Stimulated activated CD8-positive, alpha-beta memory T cell treated with anti-CD3 and anti-CD28 coated beads, Interleukin-12 subunit alpha, Interleukin-12 subunit beta, amount 100 ng/mL, for 4 hours (primary cell): ENCODE results near the gene GRM4.
A peak's percentile ranks its signal among the peaks of the same experiment; 100 is the strongest.
"Not testable (repeated sequence)": the region's sequence is repeated elsewhere in the genome, so short reads cannot be mapped to it uniquely, and the experiment has no call there.

Experiments
- DNase-seq: peaks from one replicate; pipeline ENCODE4 v3.0.0-alpha.2; 2020; ENCODE audit warnings: low read depth

Gene GRM4

DNA sequence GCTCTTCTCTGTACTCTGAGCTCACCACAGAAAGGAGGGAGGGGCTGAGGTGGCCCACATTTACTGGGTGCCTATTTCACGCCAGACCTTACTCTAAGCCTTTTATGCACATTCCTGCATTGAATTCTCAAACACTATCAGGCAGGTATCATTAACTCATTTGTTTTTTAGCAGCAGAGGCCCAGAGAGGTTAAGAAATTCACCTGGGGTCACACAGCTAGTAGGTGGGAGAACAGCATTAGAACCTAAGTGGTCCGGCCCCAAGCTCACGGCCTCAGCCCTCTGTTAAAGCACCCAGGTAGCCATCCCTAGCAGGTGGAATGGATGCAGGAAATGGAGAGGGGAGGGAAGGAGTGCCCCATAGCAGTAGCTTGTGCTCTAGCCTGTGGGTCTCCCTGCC is 84.5 kb downstream of the GRM4 start:
- no peak for DNase-seq

DNA sequence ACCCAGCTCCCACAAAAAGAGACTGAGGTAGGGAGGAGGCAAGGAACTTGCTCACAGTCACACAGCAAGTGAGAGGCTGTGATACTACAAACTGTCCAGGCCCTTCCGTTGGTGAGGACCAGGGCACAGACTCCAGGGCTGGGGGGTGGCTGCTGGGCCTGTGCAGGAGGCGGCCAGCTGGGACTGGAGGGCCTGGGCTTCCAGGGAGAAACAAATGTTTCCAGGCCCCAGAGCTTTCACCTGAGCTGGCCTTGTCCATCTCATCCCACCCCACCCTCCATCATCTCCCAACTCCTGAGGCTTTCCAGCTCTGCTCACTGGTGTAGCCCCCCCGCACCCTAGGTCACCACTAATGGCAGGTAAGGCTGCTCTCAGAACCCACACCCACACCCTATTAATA is 86.0 kb downstream of the GRM4 start:
- no peak for DNase-seq

DNA sequence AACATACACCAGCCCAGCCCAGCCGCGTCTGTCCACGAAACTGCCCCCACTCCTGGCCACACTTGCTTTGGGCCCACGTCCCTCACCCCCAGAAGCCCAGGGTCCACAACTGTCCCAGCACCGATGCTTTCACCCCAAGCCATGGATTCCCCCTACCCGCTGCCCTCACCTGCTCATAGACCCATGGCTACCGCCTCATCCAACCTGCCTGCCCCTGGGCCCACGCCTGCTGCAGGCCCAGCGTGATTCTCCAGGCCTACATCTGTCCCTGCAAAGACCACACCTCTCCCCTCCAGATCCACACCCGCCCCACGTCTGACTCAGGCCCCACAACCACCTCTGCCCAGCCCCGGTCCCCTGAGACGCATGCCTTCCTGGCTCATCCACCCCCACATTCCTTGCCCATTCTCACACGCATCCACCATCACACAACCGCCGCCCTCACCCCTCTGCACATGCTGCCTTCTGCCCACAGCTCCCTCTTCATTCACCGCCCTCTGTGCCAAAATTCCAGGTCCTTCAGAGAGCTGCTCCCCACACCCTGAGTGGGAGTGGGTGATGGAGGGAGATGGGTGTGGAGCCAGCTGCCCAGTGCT is 86.7 kb downstream of the GRM4 start:
- DNase-seq = no peak

DNA sequence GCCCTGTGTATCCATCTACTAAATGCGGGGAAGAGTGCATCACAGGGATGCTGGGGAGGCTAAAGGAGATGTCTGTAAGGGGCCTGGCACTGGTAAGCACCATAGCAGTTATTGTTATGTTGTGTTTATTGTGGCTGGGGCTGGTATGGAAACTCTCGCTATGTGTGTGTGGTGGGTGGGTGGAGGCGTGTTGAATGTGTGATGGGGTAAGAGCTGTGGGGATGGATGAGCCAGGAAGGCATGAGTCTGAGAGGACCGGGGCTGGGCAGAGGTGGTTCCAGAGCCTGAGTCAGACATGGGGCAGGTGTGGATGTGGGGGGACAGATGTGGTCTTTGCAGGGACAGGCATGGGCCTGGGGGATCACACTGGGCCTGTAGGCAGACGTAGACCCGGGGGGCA is 88.1 kb downstream of the GRM4 start:
- DNase-seq = no peak

DNA sequence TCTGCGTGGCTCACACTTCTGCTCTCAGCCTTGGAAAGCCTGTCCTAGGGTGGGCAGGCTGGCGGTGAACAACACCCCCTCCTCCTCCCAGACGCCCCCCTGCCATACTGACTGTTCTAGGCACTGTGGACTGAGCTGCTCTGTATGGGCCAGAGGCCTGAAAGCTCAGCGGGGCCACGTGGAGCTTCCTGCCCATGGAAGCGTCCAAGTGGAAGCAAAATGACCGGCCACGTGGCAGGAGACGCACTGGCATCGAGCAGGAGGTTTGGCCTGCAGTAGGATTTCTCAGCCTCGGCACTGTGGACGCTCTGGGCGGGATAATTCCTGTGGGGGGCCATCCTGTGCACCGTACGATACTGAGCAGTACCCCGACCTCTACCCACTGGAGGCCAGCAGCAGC is 88.7 kb downstream of the GRM4 start:
- no peak for DNase-seq

DNA sequence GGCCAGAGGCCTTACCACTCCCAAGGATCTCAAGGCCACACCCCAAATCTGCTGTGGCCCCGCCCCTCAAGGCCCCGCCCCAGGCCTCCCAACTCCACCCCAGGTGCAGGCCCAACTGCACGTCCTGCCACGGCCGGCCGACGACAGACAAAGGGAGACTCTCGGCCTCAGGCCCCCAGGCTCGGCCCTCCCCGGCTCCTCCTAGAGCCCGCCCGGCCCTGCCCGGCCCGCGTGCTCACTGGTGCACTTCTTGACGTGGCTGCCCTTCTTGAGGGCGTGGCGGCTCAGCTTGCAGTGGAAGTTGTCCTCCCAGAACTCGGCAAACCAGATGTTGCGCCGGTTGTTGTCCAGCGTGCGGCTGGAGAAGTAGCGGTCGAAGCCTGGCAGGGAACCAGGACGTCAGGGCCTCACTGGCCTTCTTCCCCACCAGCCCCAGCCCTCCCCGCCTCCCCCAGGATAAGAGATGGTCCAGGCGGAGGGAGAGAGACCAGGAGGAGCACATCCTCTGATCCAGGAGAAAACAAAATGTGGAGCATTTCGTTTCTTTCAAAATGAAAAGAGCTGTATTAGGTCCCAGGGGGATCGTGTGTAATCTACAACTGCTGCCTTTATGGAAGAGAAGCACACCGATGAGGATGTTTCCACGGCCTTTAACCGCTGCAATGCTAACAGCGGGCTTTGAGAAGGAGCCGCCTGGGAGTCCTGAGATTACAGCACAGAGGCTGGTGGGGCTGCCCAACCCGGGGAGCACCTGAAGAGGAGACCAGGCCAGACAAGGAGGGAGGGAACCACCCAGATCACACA is 89.4 kb downstream of the GRM4 start:
- no peak for DNase-seq

DNA sequence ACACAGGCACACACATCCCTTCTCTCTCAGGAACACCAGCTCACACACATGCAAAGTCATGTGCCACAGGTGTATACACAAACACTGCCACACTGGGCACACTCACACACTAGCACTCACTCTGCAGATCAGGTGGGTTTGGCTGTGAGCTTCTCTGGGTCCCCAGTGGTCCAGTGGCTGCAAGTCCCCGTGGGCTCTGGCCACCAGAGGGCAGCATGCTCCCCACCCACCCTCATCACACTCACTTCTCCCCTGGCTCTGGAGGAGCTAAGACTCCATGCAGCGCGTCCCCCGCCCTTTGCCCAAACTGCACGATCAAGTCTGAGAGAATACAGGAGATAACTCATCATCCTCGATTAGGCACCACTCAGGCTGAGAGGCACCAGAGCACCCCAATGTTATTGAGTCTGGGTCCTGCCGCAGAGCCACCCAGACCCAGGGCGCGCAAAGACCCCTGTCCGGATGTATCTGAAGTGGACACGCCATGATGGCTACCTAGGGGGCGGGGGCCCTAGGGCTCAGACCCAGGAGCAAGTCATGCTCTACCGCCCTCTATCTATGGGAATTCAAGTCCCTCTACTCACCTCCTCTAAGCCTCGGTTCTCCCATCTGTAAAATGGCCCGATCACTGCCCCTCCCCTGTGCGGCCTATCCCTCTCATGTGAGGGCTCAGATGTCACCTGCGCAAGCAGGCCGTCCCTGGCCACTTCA is 90.5 kb downstream of the GRM4 start:
- peak; percentile 29 for DNase-seq

DNA sequence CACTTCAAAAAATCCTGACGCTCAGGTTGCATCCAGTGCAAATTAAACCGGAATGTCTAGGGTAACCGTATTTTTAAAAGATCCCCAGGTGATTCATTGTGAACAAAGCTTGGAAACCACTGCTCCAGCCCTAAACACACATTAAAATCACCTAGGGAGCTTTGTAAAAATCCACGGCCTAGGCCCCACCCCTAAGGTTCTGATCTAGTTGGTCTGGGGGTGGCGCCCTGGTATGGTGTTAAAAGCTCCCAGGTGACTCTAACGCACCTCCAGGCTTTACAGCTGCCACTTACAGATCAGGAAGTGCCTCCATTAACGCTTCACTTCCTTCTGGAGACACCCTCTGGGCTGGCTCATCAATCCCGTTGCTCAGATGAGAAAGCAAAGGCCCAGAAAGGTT is 92.2 kb downstream of the GRM4 start:
- no peak for DNase-seq

DNA sequence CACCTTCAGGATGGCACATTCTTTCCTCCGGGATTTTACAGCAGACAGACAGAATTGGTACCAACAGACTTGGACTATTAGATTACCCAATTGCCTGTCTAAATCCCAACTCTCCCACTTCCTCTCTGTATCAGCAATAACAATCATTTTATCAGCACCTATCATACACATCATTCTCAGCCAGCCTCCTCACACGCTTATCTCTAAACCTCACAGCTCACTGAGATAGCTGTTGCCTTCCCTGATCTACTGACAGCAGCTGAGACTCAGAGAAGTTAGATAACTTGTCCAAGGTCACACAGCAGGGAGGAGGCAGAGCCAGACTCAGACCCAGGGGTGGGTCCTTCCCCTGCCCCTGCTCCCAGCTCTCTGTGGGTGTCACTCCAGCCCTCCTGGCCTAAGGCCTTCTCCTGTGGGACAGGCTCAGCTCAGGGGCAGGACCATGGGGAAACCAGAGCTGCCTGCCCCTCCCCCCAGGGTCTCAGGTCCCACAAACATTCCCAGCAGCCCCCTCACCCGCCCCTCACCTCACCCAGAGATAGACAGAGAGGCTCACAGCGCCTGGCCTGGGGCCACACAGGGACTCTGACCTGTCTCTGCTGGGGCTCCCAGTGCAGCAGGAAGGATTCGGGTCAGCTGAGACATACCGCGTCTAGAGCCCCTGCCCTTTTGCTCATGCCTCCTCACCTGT is 92.8 kb downstream of the GRM4 start:
- no peak for DNase-seq

DNA sequence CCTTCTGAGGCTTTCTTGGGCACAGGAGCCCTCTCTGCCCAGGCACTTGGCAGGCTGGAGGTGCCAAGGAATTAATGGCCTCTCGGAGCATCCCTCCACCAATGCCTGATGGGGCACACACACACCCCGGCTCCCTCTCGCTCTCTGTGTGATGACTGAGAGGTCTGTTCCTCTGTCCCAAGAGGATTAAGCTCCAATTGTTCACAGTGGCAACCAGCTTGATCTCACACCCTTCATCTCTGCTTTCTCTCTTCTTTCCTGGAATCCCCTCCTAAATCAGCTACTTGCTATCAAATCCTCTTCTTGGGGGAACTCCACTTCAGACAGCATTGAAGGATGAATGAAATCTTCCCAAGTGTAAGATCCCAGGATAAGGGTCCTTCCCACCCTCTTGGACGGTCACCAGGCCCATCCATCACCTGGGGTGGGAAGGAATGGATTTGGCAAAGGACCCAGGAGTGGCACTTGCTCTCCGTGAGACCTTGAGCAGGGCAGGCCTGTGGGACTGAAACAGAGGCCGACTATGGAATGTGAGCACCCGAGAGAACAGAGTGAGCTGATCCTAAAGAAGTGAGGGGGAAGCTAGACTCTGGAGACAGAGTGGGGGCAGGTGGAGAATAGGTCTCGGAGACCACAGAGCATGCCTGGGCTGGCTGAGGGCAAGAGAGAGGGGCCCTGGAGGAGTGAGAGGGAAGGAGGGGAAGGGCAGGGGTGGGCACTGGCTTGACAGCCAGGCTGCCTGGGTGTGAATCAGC is 93.6 kb downstream of the GRM4 start:
- DNase-seq = no peak

DNA sequence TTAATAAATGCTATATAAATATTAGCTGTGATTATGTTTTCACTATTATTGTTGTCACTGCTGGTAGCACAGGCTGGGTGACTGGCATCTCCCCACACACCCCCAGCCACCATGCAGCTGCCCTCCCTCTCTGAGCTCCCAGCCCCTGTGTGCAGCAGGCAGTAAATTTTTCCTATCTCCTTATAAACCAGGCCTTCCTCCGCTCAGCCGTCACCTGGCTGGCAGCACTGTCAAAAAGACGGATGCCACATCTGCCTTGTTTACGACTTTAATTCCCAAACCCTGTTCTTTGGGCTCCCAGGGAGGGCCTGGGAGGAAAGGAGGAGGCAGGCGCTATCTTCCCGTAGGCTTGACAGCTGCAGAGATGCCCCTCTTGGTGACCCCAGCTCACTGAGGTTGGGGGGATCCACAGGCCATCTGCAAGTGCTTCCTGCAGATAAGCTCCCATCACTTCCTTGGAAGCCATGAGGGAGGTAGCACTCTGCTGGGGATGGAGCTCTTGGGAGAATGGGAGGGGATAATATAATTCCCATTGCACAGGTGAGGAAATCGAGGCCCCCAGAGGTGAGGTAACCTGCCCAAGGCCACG is 94.5 kb downstream of the GRM4 start:
- no peak for DNase-seq

DNA sequence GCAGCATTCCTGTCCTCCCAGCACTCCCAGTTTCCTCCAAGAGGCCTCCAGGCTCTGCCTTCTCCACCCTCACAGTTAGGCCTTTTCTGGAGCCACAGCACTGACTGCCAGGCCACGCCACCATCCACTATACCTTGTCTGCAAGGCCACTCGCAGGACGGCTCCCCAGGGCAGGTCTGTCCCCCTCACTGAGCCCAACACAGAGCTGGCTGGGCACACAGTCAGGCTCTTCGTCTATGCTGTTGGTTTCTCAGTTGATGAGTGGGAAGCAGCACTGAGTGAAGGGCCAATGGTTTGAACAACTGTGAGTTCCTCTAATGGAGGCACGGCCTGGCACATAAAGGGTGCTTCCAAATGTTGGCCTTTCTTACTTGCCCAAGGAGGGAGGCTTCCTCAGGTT is 95.2 kb downstream of the GRM4 start:
- no peak for DNase-seq

DNA sequence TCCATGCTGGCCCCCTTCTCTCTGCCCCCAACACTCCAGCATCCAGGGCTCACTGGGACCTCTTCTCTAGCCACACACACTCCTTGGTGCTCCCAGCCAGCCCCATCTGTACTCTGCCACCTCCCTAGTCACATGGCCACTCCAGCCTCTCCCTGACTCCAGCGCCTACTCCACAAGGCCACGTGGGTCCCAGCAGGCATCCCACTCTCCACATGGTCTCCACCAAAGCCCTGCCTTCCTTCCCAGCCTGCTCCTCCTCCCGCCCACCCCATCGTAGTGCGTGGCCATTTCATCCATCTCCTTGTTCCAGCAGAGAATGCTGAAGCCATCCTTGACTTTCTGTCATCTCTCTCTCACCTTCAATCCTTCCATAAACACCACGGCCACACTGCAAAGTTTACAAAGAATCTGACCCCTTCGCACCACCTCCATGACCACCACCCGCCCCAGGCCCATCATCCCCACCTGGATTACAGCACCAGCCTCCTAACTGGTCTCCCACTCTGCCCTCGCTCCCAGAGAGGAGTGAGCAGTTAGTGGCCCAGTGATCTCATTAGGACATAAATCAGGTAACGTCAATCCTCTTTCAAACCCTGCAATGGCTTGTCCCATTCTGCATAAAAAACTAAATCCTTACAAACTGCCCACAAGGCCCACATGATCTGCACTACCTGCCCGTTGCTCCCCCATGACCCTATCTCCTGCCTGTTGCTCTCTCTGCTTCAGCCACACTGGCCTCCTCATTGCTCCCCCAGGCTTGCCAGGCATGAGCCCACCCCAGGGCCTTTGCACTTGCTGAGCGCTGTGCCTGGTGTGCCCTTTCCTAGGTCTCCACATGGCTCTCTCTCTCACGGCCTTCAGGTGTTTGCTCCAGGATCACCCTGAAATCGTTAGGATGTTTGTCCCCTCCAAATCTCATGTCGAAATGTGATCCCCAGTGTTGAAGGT is 96.2 kb downstream of the GRM4 start:
- DNase-seq = no peak

DNA sequence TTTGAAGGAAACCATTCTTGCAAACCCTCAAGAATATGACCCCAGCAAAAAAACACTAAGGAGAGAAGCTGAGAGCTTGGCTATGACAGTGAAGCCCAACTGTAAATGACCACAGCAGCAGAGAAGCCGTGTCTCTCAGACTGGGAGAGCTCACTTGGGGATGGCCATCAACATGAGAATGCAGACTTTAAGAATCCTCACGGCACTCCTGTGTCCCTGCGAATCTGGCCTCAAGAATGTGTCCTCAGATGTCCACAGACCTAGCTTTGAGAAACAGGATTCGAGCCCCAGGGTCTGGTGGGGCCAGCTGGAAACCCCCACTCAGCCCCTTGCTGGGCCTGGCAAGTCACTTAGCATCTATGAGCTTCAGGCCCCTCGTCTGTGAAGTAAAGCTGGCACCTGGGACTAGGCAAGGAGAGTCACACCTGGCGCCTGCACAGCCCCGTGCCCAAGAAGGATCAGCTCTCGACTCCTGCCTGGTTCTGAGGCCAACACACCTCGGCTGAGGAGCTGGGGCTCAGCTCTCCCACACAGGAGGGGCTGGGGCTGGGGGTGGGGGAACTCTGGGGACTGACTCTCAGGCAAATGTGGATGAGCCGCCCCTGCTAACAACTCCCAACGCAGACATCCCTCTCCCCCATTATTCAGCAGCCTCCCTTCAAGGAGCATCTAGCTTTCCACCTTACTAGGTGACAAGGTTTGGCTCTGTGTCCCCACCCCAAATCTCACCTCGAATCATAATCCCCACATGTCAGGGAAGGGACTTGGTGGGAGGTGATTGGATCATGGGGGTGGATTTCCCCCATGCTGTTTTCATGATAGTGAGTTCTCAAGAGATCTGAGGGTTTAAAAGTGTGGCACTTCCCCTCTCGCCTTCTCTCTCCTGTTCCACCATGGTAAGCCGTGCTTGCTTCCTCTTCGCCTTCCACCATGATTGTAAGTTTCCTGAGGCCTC is 97.7 kb downstream of the GRM4 start:
- DNase-seq = no peak

DNA sequence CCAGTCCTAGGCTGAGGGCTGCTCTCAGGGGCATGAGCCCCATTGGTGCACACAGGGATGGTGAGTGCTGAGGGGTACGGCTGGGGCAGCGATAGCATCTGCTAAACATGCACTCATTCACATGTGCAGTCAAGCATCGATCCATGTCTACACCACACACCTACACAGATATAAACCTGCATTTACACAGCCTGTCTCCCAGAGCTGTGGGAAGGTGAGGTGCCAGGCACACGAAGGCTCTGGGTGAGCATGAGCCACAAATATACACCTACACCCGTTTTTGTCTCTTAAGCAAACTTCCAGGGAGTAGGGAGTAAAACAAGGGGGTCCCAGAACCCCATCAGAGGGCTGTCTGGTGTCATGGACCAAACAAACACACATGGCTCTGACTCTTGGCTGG is 99.3 kb downstream of the GRM4 start:
- no peak for DNase-seq

DNA sequence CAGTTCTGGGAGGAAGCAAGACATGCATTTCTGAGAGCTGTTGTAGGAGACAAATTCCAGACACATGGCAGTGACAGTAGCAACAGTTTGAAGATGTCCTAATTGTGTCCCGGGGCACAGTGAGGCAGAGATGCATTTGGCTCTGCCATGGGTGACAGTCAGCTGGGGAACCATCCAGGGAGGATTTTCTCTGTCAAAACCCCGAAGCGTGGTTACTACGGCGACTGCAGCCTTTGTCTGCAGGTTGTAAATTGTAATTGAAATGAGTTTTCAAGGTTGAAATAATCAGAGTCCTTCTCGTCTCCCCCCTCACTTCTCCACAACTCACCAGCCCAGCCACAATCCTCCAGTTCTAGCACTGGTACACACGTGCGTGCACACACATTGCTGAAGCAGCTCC is 100.1 kb downstream of the GRM4 start:
- no peak for DNase-seq

DNA sequence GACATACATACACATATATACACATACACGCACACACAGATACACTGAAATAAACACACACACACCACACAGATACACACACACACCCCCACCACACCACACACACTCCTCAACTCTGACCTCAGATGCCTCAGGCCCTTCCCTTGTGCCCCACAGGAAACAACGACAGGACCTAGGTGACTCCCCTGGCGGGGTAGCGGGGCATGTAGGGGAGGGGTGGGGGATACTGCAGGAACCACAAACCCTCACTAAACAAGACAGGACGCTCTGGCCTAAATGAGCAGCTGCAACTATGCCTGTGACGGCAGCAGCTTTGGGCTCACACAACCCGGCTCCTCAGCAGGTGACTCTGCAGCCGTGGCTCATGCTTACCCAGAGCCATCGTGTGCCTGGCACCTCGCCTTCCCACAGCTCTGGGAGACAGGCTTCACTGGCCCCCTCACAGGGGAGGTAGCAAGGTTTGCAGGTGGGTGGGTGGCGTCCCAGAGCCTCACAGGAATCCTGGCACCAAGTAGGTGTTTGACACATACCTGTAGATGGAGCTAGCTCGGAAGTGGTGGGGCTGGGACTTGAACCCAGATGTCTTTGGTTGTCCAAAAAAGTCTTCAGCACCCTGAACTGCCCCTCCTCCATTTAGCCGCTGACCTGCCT is 100.8 kb downstream of the GRM4 start:
- DNase-seq = no peak

DNA sequence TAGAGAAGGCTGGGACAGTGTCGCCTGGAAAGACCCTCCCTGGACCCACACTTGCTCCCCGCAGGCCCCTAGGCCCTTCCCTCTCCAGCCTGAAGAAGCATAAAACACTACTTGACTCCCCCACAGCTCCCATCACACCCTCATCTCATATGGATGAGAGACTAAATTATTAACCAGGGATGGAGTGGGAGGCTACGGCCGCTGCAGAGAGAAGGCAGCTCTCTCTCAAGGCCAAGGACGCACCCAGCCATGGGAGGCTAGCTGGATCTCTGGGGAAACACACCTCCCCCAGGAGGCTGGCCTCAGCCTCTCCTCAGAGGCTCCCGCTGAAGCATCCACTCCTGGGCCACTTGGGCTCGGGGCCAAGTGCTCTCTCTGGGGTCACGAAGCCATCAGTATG is 102.5 kb downstream of the GRM4 start:
- no peak for DNase-seq

DNA sequence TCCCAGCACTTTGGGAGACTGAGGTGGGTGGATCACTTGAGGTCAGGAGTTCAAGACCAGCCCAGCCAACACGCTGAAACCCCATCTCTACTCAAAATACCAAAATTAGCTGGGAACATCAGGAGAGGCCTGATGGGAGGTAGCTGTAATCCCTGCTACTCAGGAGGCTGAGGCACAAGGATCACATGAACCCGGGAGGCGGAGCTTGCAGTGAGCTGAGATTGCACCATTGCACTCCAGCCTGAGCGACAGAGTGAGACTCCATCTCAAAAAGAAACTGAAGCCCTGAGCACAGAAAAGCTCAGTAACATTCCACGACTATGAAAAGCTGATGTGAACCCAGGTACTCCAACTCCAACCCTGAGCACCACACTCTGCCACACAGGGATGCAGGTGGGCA is 103.9 kb downstream of the GRM4 start:
- not testable (repeated sequence) for DNase-seq
